HEK293T (cell line): Measurements from ENCODE around the gene STXBP2.

Experiments used
- ELF4 ChIP-seq: fragments of 450-650 bp; IDR thresholded peaks from 2 replicates; pipeline ENCODE4 v1.6.1; 2017; ENCODE audit warnings: antibody characterized with exemption
- FOXM1 ChIP-seq: fragments of 450-650 bp; IDR thresholded peaks from 2 replicates; pipeline ENCODE4 v1.6.1; 2017; ENCODE audit warnings: mild to moderate bottlenecking, borderline replicate concordance
- LEF1 ChIP-seq: fragments of 450-650 bp; IDR thresholded peaks from 2 replicates; pipeline ENCODE4 v1.6.1; 2017; ENCODE audit warnings: mild to moderate bottlenecking, borderline replicate concordance
- SP1 ChIP-seq: fragments of 450-650 bp; IDR thresholded peaks from 2 replicates; pipeline ENCODE4 v1.6.1; 2017

DNA sequence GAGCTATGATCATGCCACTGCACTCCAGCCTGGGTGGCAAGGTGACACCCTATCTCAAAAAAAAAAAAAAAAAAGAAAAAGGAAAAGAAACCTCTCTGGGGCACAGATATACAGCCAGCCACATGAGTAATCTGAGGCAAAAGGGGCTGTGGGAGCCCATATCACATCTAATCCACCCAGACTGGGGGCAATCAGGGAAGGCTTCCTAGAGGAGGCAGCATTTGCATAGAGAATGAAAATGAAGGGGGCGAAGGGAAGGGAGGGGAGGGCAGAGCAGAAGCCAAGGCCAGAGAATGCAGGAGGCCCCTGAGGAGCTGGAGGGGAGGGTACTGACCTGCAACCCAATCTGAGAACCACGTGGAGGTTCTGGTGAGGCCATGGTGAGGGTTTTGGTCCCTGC, 13.2 kb downstream of the STXBP2 start:
- TF ChIP-seq FOXM1 (no peak), ELF4 (no peak), SP1 (no peak), LEF1 (no peak)
